Activated naive CD4-positive, alpha-beta T cell treated with anti-CD3 and anti-CD28 coated beads for 36 hours (primary cell): ENCODE measurements around the gene HNRNPA1. TPM values are rescaled to one million over a fixed set of nuclear protein-coding genes. Genes with fewer than 3 reads are reported as not detected.
A peak's percentile ranks its signal among the peaks of the same experiment; 100 is the strongest.

Source experiments
- CTCF ChIA-PET: fragments of 350-600 bp; sonication (Branson Sonifier 250); formaldehyde crosslinking; loops from one replicate; lab custom pipeline; 2021; ENCODE audit warnings: antibody characterized with exemption; lab: Charles Lee
- DNase-seq: peaks from one replicate; pipeline ENCODE4 v3.0.0-alpha.2; 2020
- H3K27ac Mint-ChIP-seq: one replicate; pipeline ENCODE4 v1.8.0; 2021; ENCODE audit warnings: mild to moderate bottlenecking, mixed read lengths
- H3K27me3 Mint-ChIP-seq: one replicate; pipeline ENCODE4 v1.8.0; 2021; ENCODE audit warnings: low read depth, mixed read lengths
- H3K36me3 Mint-ChIP-seq: one replicate; pipeline ENCODE4 v1.8.0; 2021; ENCODE audit warnings: low read depth, mixed read lengths
- H3K4me1 Mint-ChIP-seq: one replicate; pipeline ENCODE4 v1.8.0; 2021; ENCODE audit warnings: low read depth, mixed read lengths
- H3K4me3 Mint-ChIP-seq: one replicate; pipeline ENCODE4 v1.8.0; 2021; ENCODE audit warnings: mild to moderate bottlenecking, moderate library complexity, mixed read lengths
- H3K9me3 Mint-ChIP-seq: one replicate; pipeline ENCODE4 v1.8.0; 2021; ENCODE audit warnings: mixed read lengths
- intact Hi-C: fragments of 100-400 bp; cut with micrococcal nuclease; formaldehyde crosslinking; loops from one replicate; pipeline ENCODE4 v1.15.1; 2023
- total RNA-seq, 2 experiments: library from RNA; stranded (reverse); gene quantifications; one replicate each; pipeline ENCODE4 v1.2.3, GENCODE V29; 2021

Gene HNRNPA1
- total RNA-seq, 2 experiments from 2014 or later, result 2,231 to 2,234 TPM

DNA sequence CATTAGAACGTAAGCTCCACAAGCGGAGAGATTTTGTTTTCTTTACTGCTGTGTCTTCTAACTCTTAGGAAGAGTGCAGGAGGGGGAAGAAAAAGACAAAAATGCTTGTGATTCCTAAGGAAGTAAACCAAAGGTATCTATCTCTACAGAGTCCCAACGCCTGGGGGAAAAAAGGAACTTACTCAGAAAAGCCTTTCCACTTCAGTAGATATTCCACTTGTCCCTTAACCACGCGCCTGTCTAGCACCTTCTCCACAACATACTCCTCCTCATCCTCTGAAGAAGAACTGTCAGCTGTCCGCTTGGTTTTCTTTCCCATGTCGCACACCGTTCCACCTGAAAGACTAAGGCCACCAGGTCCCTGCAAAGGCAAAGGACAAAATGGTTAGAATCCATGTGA is 23.2 kb upstream of the HNRNPA1 start:
- CTCF ChIA-PET, result no interaction called here
- no peaks in the 10 kb centered on the region for H3K9me3 Mint-ChIP-seq
- H3K4me3 Mint-ChIP-seq, result no peak overlapping the region
- no peaks in the 10 kb centered on the region for H3K27me3 Mint-ChIP-seq
- peaks cover 34% of the 10 kb centered on the region for H3K36me3 Mint-ChIP-seq
- peaks cover 33% of the 10 kb centered on the region for H3K4me1 Mint-ChIP-seq
- no peak overlapping the region for H3K27ac Mint-ChIP-seq
- intact Hi-C loops, result no loop called here
- no peak for DNase-seq

DNA sequence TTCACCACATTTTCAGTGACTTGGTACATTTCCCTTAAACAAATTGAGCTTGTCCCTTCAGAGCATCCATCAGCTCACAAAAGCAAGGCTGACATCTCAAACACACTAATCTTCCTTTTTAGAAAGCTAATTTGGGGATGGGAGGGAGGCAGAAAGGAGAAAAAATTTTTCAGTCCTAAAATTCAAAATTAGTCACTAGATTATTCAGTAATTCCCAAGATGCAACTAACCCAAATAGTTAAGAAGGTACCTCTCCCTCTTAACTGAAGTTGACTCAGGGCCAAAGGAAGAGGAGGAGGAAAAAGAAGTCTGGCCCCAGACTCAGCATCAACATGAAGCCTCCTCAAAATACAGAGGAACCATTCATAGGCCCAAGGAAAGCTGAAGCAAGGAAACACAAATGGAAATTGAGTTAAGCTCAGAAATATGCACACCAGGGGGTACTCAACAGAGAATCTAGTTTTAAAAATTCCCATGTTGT is 22.3 kb upstream of the HNRNPA1 start:
- no peak overlapping the region for H3K27ac Mint-ChIP-seq

DNA sequence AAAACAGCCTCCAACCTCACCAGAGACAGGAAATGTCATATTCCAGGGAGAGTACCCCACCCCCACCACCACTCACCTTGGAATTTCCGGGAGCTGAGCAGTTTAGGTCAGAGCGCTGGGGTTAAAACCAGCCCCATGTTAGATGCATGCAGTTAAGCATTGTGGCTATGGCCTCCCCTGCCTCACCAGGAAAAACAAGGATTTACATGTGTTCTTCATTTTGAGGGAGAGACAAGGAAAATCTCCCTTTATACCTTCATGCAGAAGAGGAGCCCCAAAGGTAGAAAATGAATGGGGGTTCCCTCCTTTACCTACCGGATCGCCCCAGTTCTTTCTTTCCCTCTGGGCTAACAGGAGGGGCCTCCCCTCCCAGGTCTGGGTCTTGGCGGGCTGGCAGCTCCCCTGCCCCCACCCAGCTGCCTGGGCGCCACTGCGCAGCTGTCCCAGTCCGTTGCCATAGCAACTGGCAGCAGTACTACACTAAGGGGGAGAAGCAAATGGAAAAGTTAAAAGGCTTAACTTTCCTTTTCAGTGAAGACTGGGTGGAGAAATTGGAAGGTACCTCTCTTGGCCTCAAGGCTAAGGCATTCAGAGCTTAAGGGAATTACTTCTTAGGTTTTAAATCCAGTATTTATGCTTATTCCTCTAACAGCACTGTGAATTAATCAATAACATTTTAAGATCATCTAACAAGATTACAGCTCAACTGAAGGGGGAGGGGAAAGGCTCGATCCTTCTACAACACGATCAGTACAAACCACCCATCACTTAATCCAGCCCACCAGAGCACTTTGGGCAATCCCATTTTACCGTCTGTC is 21.1 kb upstream of the HNRNPA1 start:
- Mint-ChIP-seq H3K36me3 (peaks cover 30% of the 10 kb centered on the region), H3K27ac (no peak overlapping the region), H3K4me1 (peaks cover 39% of the 10 kb centered on the region), H3K27me3 (no peaks in the 10 kb centered on the region), H3K9me3 (no peaks in the 10 kb centered on the region), H3K4me3 (peak overlapping the region; percentile 48)
- CTCF ChIA-PET, result interaction anchor here (0.6 to 0.9 kb wide), 3 partner anchors 8 to 206 kb away, joined by 3 to 8 read pairs (median 5); no protein-coding TSS in a partner anchor
- intact Hi-C loops, result no loop called here
- DNase-seq, result peak; percentile 43

More for the DNA sequence above, 22.3 kb upstream of the HNRNPA1 start:
- H3K4me1 Mint-ChIP-seq, result peaks cover 35% of the 10 kb centered on the region
- H3K4me3 Mint-ChIP-seq, result no peak overlapping the region
- H3K27me3 Mint-ChIP-seq, result no peaks in the 10 kb centered on the region
- intact Hi-C loops, result no loop called here
- peaks cover 32% of the 10 kb centered on the region for H3K36me3 Mint-ChIP-seq
- DNase-seq, result no peak
- H3K9me3 Mint-ChIP-seq, result no peaks in the 10 kb centered on the region
- CTCF ChIA-PET, result interaction anchor here (0.8 to 1.2 kb wide), 2 partner anchors 38 to 207 kb away, joined by 3 to 4 read pairs; no protein-coding TSS in a partner anchor

DNA sequence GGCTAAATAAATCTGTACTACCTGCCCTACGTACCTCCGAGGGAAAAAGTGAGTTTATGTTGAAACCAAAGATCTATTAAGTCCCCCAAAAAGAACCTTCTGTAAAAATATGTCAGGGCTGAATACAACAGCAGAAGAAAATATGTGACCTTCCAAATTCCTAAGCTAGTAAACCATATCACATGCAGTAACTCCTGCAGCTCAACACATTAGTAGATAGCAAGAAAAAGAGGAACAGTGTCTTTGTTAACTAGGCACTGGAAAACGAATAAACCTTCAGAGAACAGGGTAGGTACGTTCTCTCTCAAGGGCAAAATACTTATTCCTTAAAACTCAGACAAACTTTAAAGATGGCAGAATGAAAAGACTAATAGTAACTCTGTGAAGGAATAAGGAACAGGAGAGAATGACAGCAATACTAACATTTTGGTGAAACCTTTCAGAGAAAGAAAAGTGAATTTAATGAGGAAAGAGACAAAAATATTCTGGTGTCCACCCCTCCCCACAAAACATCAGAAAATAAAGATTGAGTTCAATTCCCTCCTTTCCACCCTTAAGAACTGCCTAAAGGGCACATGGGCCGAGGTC is 18.6 kb upstream of the HNRNPA1 start:
- no peak for DNase-seq
- intact Hi-C loops, result no loop called here
- peaks cover 47% of the 10 kb centered on the region for H3K4me1 Mint-ChIP-seq
- no peak overlapping the region for H3K4me3 Mint-ChIP-seq
- no peaks in the 10 kb centered on the region for H3K9me3 Mint-ChIP-seq
- H3K27ac Mint-ChIP-seq, result no peak overlapping the region
- H3K27me3 Mint-ChIP-seq, result no peaks in the 10 kb centered on the region
- CTCF ChIA-PET, result interaction anchor here (1.4 to 2.7 kb wide), 2 partner anchors 10 kb away, joined by 3 to 11 read pairs; no protein-coding TSS in a partner anchor
- peaks cover 23% of the 10 kb centered on the region for H3K36me3 Mint-ChIP-seq

DNA sequence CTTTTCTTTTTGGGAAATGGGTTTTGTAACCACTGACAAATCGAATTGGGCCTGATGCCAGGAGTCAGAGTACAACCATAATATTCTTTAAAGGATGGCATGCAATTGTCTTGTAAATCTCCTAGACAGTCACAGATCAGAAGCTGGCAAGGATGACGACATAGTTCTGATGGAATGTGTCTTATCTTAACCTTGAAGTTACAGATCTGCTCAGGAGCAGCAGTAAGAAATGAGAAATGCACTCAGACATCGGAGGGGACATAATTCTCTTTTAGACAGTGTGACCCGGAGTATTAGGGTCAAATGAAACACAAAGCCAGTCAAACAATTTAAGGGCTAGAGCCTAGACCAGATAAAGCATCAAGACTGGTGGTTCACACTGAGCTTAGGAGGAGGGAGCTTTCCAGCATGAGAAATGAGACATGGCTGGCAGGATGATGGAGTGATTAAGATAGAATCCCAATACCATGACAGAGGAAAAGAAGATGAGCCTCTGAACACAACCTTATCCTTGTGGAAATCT is 18.1 kb upstream of the HNRNPA1 start:
- H3K4me3 Mint-ChIP-seq, result no peak overlapping the region
- intact Hi-C loops, result no loop called here
- H3K27ac Mint-ChIP-seq, result no peak overlapping the region
- H3K4me1 Mint-ChIP-seq, result peaks cover 50% of the 10 kb centered on the region
- H3K36me3 Mint-ChIP-seq, result peaks cover 20% of the 10 kb centered on the region
- no peaks in the 10 kb centered on the region for H3K9me3 Mint-ChIP-seq
- DNase-seq, result no peak
- CTCF ChIA-PET, result interaction anchor here (1.0 to 2.7 kb wide), 3 partner anchors 10 to 106 kb away, joined by 3 to 11 read pairs (median 3); no protein-coding TSS in a partner anchor
- H3K27me3 Mint-ChIP-seq, result no peaks in the 10 kb centered on the region

DNA sequence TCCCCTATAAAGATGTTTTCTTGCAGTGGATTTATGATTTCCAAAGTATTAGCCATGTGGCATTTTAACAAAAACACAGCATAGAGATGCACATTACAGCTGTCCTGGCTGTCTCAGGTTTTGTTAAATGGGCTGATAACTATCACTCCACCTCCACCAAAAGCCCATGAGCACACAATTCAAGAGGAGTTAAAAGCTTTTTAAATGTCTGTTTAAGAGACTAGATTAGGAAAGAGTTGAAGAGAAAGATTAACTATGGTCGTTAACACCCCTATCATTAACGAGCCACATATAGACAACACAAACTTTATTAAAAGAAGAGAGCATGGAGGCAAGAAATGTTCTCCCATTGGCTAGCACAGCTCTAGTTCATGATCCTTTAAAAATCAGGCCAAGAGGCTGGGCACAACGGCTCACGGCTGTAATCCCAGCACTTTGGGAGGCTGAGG is 15.1 kb upstream of the HNRNPA1 start:
- intact Hi-C loops, result no loop called here
- CTCF ChIA-PET, result interaction anchor here (0.5 to 1.6 kb wide), 8 partner anchors 9 to 213 kb away, joined by 3 to 8 read pairs (median 4); no protein-coding TSS in a partner anchor
- no peak overlapping the region for H3K27ac Mint-ChIP-seq

DNA sequence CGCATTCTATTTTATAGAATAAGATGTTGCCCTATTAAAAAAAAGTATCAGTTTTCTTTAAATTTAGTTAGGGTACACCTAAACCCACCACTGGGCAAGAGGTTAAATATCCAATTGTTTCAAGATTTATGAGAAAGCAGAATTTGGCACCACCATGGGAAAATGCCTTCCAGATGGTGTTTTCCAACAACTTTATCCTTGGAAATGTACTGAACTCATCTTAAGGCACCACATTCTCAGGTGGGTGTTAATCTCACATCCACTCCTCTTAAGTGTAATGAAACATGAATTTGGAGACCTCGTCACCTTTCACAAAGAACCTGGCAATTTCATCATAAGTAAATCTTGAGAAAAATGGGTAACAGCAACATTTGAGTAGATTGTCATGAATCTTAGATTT is 13.7 kb upstream of the HNRNPA1 start:
- no peak for DNase-seq
- peaks cover 24% of the 10 kb centered on the region for H3K36me3 Mint-ChIP-seq
- H3K4me3 Mint-ChIP-seq, result no peak overlapping the region
- intact Hi-C loops, result no loop called here
- H3K4me1 Mint-ChIP-seq, result peaks cover 43% of the 10 kb centered on the region
- H3K9me3 Mint-ChIP-seq, result no peaks in the 10 kb centered on the region
- CTCF ChIA-PET, result interaction anchor here (0.8 kb wide), 1 partner anchor 52 kb away, joined by 3 read pairs; no protein-coding TSS in a partner anchor
- H3K27me3 Mint-ChIP-seq, result no peaks in the 10 kb centered on the region
- no peak overlapping the region for H3K27ac Mint-ChIP-seq

More for the DNA sequence above, 15.1 kb upstream of the HNRNPA1 start:
- Mint-ChIP-seq H3K4me3 (no peak overlapping the region), H3K9me3 (no peaks in the 10 kb centered on the region), H3K36me3 (peaks cover 19% of the 10 kb centered on the region), H3K4me1 (peaks cover 34% of the 10 kb centered on the region), H3K27me3 (no peaks in the 10 kb centered on the region)
- no peak for DNase-seq

DNA sequence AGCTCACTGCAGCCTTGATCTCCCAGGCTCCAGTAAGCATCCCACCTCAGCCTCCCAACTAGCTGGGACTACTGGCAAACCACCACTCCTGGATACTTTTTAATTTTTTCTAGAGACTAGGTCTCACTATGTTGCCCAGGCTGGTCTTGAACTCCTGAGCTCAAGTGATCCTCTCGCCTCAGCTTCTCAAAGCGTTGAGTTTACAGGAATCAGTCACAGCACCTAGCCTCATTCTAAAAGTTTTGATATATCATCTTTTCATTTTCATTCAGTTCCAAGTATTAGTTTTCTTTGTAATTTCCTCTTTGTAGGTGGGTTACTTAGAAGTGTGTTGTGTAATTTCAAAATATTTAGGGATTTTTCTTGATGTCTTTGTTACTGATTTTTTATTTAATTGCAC is 10.2 kb upstream of the HNRNPA1 start:
- Mint-ChIP-seq H3K27me3 (no peaks in the 10 kb centered on the region), H3K4me1 (peaks cover 53% of the 10 kb centered on the region), H3K27ac (peak overlapping the region; percentile 31), H3K9me3 (no peaks in the 10 kb centered on the region), H3K4me3 (no peak overlapping the region), H3K36me3 (peaks cover 39% of the 10 kb centered on the region)
- CTCF ChIA-PET, result no interaction called here
- intact Hi-C loops, result loop anchor here (1.0 kb wide), 1 partner anchor 9 kb away; no protein-coding TSS in a partner anchor
- DNase-seq, result peak; percentile 50

DNA sequence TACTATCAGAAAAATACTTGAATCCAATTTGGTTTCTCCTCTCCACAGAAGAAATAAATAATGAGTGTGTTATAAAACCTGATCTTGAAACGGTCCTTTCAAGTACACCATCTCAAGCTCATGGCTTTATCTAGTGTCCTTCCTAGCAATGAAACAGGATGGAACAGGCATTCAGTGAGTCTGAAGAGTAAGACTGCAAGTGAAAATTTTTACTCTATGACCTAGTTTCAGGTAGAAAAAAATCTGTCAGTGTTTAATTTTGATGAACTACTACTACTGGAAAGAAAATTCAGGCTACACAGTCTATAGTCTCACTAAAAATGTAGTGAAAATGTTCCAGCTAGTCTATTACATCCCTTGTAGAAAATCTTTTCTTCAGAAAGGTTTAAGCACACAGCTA is 8.3 kb upstream of the HNRNPA1 start:
- peak overlapping the region; percentile 72 for H3K27ac Mint-ChIP-seq
- CTCF ChIA-PET, result interaction anchor here (0.6 to 2.4 kb wide), 12 partner anchors 9 to 57 kb away, joined by 3 to 14 read pairs (median 3); no protein-coding TSS in a partner anchor
- peak overlapping the region; percentile 4 for H3K4me3 Mint-ChIP-seq
- intact Hi-C loops, result loop anchor here (1.0 kb wide), 2 partner anchors 31 to 250 kb away; no protein-coding TSS in a partner anchor
- no peaks in the 10 kb centered on the region for H3K27me3 Mint-ChIP-seq
- no peak for DNase-seq
- peaks cover 40% of the 10 kb centered on the region for H3K36me3 Mint-ChIP-seq
- peaks cover 65% of the 10 kb centered on the region for H3K4me1 Mint-ChIP-seq
- H3K9me3 Mint-ChIP-seq, result no peaks in the 10 kb centered on the region

DNA sequence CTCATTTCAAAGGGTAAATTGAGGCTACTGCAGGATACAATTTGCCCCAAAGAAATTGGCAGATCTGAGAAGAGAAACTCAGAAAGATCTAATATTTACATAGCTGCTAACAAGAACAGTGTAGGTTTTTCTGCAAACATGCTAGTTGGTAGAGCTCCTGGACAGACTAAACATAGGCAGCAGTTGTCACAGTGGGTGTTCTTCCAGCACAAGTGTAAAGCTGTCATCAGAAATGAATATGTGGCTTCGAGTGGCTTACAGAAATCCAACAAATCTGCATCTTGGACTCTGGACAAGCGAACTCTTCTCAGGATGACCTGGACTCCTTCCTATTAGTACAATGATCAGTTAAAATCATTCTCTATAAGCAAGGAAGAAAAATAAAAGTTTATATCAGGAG is 6.5 kb upstream of the HNRNPA1 start:
- no peak overlapping the region for H3K27ac Mint-ChIP-seq
- H3K4me3 Mint-ChIP-seq, result no peak overlapping the region
- no peak for DNase-seq
- peaks cover 76% of the 10 kb centered on the region for H3K4me1 Mint-ChIP-seq
- CTCF ChIA-PET, result interaction anchor here (1.0 to 2.4 kb wide), 3 partner anchors 10 to 94 kb away, joined by 3 to 14 read pairs (median 7); no protein-coding TSS in a partner anchor
- peaks cover 38% of the 10 kb centered on the region for H3K36me3 Mint-ChIP-seq
- H3K9me3 Mint-ChIP-seq, result no peaks in the 10 kb centered on the region
- H3K27me3 Mint-ChIP-seq, result no peaks in the 10 kb centered on the region
- intact Hi-C loops, result no loop called here

DNA sequence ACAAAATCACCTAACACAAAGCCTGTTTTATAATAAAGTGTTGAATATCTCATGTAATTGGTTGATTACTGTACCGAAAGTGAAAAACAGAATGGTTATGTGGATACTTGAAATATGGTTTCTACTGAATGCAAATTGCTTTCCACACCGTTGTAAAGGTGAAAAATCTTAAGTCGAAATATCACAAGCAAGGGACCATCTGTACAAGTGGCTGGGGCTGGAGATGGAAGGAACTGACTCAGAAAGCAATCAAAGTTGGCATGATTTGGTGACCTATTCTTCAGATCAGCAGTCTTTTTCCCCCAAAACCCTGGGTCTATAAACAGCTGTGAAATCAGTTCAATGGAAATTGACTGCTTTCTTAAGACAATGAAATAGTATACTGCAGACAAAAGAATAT is 4.2 kb upstream of the HNRNPA1 start:
- Mint-ChIP-seq H3K27me3 (no peaks in the 10 kb centered on the region), H3K36me3 (peaks cover 27% of the 10 kb centered on the region), H3K9me3 (no peaks in the 10 kb centered on the region), H3K27ac (peak overlapping the region; percentile 60), H3K4me1 (peaks cover 62% of the 10 kb centered on the region), H3K4me3 (peak overlapping the region; percentile 32)
- CTCF ChIA-PET, result interaction anchor here (1.1 to 1.4 kb wide), 2 partner anchors 25 to 61 kb away, joined by 3 to 6 read pairs; no protein-coding TSS in a partner anchor
- no peak for DNase-seq
- intact Hi-C loops, result no loop called here
